Erythroblast (primary cell): ENCODE results near the gene NDUFA6.

Experiments used
- GATA1 ChIP-seq: IDR thresholded peaks from 2 replicates; pipeline ENCODE4 v1.6.1; 2011; ENCODE audit warnings: low read depth, mild to moderate bottlenecking, control low read depth, low read length, moderate library complexity
- POLR2A ChIP-seq: IDR thresholded peaks from 2 replicates; pipeline ENCODE4 v1.6.1; 2011; ENCODE audit warnings: mild to moderate bottlenecking, low read length

DNA sequence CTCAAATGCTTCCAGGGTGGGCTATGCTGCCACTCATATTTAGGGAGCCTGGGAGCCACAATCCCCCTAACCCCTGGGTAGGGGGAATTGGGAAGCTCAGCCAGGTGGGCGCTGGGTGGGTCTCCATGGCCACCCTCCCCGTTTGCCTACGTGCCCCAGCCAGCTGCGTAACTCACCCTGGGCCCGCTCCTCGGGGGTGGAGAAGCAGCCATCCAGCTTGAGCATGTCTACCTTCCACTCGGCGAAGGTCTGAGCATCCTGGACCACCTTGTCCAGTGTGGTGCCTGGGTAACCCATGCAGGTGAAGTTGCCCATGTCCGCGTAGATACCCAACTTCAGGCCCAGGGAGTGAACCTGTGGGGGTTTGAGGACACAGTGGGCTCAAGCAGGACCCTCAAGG is 23.6 kb downstream of the NDUFA6 start:
- TF ChIP-seq POLR2A: no peak
- no peak for TF ChIP-seq GATA1
